ENCODE results near the gene G6PC3. TPM values are rescaled to one million over a fixed set of nuclear protein-coding genes. Genes with fewer than 3 reads are reported as not detected.

The G6PC3 gene
- total and polyA plus RNA-seq, 7 donors: 8.4 to 45.5 (median 25.7) TPM

DNA sequence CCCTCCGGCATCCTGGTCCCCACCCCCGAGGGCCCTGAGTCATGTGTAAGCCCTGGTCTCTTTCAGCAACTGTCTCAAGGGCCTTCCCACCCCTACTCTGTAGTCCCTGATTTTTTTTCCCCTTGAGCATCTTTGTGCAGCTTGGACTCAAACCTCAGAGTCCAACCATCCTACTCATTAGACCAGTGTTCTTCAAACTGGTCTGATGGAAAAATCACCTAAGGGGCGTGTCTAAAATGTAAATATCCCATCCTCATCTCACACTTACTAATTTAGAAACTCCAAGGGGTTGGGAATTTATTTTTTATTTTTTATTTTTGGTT, 624 bp downstream of the G6PC3 start:
- H3K36me3 ChIP-seq: peaks cover 17 to 24% (median 19%) of the 10 kb centered on the region in 4 donors
- H3K9me3 ChIP-seq: no peaks in the 10 kb centered on the region
- peaks cover 0 to 44% (median 38%) of the 10 kb centered on the region in 4 donors for H3K4me1 ChIP-seq
- intact Hi-C loops (cut with DNase I): loop anchor here (2.0 kb wide), 3 partner anchors 38 to 56 kb away; partner anchors contain the start of genes HDAC5 and TMEM101
- WGBS, 2 donors: 1 to 6% methylated on average over 3 of the region's 3 CpGs
- TF ChIP-seq EP300 (IDR thresholded peaks at IDR 0.05) (peak in 1 of 4 donors; percentile 0), POLR2A (IDR thresholded peaks at IDR 0.05) (no peak), POLR2AphosphoS5 (IDR thresholded peaks at IDR 0.05) (peak in 1 of 4 donors; percentile 26)
- H3K27me3 ChIP-seq: no peaks in the 10 kb centered on the region
- H3K27ac ChIP-seq: peak overlapping the region; percentile 90 to 96 (median 94)
- H3K4me3 ChIP-seq: peak overlapping the region; percentile 67 to 73 (median 72)
- no peak for DNase-seq

DNA sequence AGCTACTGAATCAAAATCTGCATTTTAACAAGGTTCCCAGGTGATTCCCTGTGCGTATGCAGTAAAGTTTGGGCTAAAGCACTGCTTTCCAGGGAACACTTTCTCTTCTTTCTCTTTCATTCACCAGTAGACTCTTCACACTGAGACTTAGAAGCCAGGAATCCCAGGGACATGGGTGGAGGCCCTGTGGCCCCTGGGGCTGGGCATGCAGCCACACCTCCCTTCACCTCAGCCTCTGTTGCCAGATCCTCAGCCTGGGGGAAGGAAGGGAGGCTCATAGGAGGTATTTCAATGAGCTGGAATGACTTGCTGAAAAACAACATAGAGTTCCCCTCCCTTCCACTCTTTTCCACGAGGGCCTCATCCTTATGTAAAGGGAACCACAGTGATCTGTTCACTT, 1.2 kb downstream of the G6PC3 start:
- no peak for DNase-seq
- intact Hi-C loops (cut with DNase I): loop anchor here (2.0 kb wide), 3 partner anchors 37 to 57 kb away; partner anchors contain the start of genes HDAC5 and TMEM101
- Histone ChIP-seq H3K36me3 (peaks cover 17 to 30% (median 24%) of the 10 kb centered on the region in 4 donors), H3K27ac (peak overlapping the region; percentile 90 to 96 (median 94)), H3K4me3 (peak overlapping the region in 3 of 4 donors; percentile 72 to 73 (median 72)), H3K4me1 (peaks cover 0 to 42% (median 37%) of the 10 kb centered on the region in 4 donors), H3K9me3 (no peaks in the 10 kb centered on the region), H3K27me3 (no peaks in the 10 kb centered on the region)
- WGBS, 2 donors: 22 to 41% methylated on average over 2 of the region's 2 CpGs
- TF ChIP-seq EP300 (IDR thresholded peaks at IDR 0.05) (no peak), POLR2AphosphoS5 (IDR thresholded peaks at IDR 0.05) (no peak), POLR2A (IDR thresholded peaks at IDR 0.05) (no peak), CTCF (IDR thresholded peaks at IDR 0.05) (no peak)

DNA sequence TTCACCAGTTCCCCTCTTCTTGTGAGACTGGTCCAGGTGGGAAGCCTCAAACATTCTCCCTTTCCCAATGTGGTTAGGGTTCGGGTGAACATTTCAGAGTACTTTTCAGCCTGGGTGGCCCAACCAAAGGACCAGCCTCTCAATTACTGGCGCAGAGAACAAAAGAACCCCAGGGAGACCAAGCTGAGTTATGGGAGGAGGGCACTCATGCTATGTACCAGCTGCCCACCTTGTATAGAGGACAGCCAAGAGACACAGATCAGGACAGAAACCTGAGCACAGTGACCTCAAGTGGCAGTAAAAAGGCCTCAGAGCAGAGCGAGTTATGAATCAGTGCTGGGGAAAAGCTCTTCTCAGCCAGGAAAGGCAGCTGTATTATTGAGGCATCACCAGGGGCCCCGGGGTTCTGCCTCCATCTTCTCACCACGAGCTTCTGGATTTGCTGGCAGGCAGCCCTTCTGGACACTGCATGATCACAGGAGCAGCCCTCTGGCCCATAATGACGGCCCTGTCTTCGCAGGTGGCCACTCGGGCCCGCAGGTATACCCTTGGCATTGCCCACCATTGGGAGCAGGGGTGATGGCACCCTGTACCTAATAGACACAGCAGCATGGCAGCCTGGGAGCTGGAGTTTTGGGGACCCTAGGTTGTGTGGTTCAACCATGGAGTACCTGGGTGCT, 3.8 kb downstream of the G6PC3 start:
- no peak for DNase-seq

DNA sequence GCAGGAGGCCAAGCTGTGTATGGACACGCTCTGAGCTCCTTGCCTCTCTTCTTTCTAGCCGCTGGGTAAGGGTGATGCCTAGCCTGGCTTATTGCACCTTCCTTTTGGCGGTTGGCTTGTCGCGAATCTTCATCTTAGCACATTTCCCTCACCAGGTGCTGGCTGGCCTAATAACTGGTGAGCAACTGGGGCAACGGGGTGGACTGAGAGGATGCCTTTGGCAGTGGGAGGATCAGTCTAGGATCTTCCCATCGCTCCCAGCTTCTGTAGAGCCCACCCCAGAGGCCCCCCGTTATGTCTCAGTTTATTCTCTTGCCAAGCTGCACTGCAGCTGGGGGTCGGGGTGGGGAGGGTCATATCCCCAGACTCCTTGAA, 4.4 kb downstream of the G6PC3 start:
- intact Hi-C loops (cut with DNase I): no loop called here
- 94% methylated on average over 9 of the region's 9 CpGs for WGBS, 2 donors
- no peak overlapping the region for H3K4me3 ChIP-seq
- H3K27ac ChIP-seq: no peak overlapping the region
- H3K4me1 ChIP-seq: peaks cover 0 to 32% (median 27%) of the 10 kb centered on the region in 4 donors
- TF ChIP-seq POLR2A (IDR thresholded peaks at IDR 0.05) (no peak), EP300 (IDR thresholded peaks at IDR 0.05) (no peak), POLR2AphosphoS5 (IDR thresholded peaks at IDR 0.05) (no peak), CTCF (IDR thresholded peaks at IDR 0.05) (no peak)
- peaks cover 28 to 57% (median 49%) of the 10 kb centered on the region in 4 donors for H3K36me3 ChIP-seq
- H3K27me3 ChIP-seq: no peaks in the 10 kb centered on the region
- no peaks in the 10 kb centered on the region for H3K9me3 ChIP-seq
- no peak for DNase-seq

More for the DNA sequence above, 3.8 kb downstream of the G6PC3 start:
- Histone ChIP-seq H3K36me3 (peaks cover 28 to 55% (median 48%) of the 10 kb centered on the region in 4 donors), H3K27me3 (no peaks in the 10 kb centered on the region), H3K4me1 (peaks cover 0 to 34% (median 31%) of the 10 kb centered on the region in 4 donors), H3K27ac (no peak overlapping the region), H3K9me3 (no peaks in the 10 kb centered on the region), H3K4me3 (no peak overlapping the region)
- WGBS, 2 donors: 89 to 92% methylated on average over 9 of the region's 9 CpGs
- no peak for TF ChIP-seq POLR2AphosphoS5 (IDR thresholded peaks at IDR 0.05)
- no peak for TF ChIP-seq POLR2A (IDR thresholded peaks at IDR 0.05)
- TF ChIP-seq CTCF (IDR thresholded peaks at IDR 0.05): no peak
- no peak for TF ChIP-seq EP300 (IDR thresholded peaks at IDR 0.05)
- intact Hi-C loops (cut with DNase I): no loop called here

DNA sequence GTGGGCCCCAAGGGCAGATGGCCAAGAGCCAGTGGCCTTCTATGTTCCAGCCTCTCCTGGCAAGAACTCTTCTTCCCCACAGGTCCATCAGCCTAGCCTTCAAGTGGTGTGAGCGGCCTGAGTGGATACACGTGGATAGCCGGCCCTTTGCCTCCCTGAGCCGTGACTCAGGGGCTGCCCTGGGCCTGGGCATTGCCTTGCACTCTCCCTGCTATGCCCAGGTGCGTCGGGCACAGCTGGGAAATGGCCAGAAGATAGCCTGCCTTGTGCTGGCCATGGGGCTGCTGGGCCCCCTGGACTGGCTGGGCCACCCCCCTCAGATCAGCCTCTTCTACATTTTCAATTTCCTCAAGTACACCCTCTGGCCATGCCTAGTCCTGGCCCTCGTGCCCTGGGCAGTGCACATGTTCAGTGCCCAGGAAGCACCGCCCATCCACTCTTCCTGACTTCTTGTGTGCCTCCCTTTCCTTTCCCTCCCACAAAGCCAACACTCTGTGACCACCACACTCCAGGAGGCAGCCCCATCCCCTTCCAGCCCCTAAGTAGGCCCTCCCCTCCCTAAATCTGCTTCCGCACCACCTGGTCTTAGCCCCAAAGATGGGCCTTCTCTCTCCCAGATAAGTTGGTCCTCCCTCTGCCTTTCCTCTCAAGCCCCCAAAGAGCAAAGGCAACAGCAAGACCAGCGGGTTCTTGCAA, 5.2 kb downstream of the G6PC3 start:
- peaks cover 0 to 28% (median 23%) of the 10 kb centered on the region in 4 donors for H3K4me1 ChIP-seq

More for the DNA sequence above, 5.2 kb downstream of the G6PC3 start:
- DNase-seq: no peak
- H3K27me3 ChIP-seq: no peaks in the 10 kb centered on the region
- no peaks in the 10 kb centered on the region for H3K9me3 ChIP-seq
- H3K4me3 ChIP-seq: no peak overlapping the region
- peak overlapping the region in 1 of 4 donors; percentile 4 for H3K27ac ChIP-seq
- WGBS, 2 donors: 88 to 89% methylated on average over 10 of the region's 10 CpGs
- TF ChIP-seq POLR2A (IDR thresholded peaks at IDR 0.05): no peak
- TF ChIP-seq EP300 (IDR thresholded peaks at IDR 0.05): no peak
- TF ChIP-seq POLR2AphosphoS5 (IDR thresholded peaks at IDR 0.05): no peak
- TF ChIP-seq CTCF (IDR thresholded peaks at IDR 0.05): no peak
- intact Hi-C loops (cut with DNase I): no loop called here
- H3K36me3 ChIP-seq: peaks cover 28 to 66% (median 56%) of the 10 kb centered on the region in 4 donors

Data from sigmoid colon (tissue), 7 donors.